NCI-H748 (cell line): ENCODE measurements around the gene PGAM2.
A peak's percentile ranks its signal among the peaks of the same experiment; 100 is the strongest.

Source experiments
- DNase-seq: peaks from one replicate; lab custom pipeline; 2025; ENCODE audit not compliant: unreplicated experiment; lab: John Stamatoyannopoulos, UW

PGAM2 gene

GRCh38 chr7:44086627-44087026, 21.3 kb upstream of the PGAM2 start:
- DNase-seq = no peak

- no peak for DNase-seq
Measured at GRCh38 chr7:44085546-44085945, 20.2 kb upstream of the PGAM2 start.

GRCh38 chr7:44084701-44085100, 19.3 kb upstream of the PGAM2 start:
- DNase-seq = no peak

GRCh38 chr7:44083796-44084195, 18.4 kb upstream of the PGAM2 start:
- DNase-seq = no peak

GRCh38 chr7:44082541-44083207, 17.3 kb upstream of the PGAM2 start:
- peak; percentile 99 for DNase-seq

- DNase-seq = no peak
Measured at GRCh38 chr7:44081266-44081748, 15.9 kb upstream of the PGAM2 start.

- DNase-seq = no peak
Measured at GRCh38 chr7:44080686-44081265, 15.4 kb upstream of the PGAM2 start.

- DNase-seq = no peak
Measured at GRCh38 chr7:44080118-44080517, 14.8 kb upstream of the PGAM2 start.

GRCh38 chr7:44079331-44080021, 14.1 kb upstream of the PGAM2 start:
- no peak for DNase-seq

- DNase-seq = no peak
Measured at GRCh38 chr7:44078521-44078920, 13.2 kb upstream of the PGAM2 start.

- no peak for DNase-seq
Measured at GRCh38 chr7:44077681-44078091, 12.3 kb upstream of the PGAM2 start.

GRCh38 chr7:44077061-44077460, 11.7 kb upstream of the PGAM2 start:
- DNase-seq = no peak

- no peak for DNase-seq
Measured at GRCh38 chr7:44076101-44076895, 10.9 kb upstream of the PGAM2 start.

GRCh38 chr7:44075296-44076075, 10.1 kb upstream of the PGAM2 start:
- DNase-seq = no peak

GRCh38 chr7:44074349-44074695, 9.0 kb upstream of the PGAM2 start:
- DNase-seq = no peak

- no peak for DNase-seq
Measured at GRCh38 chr7:44073664-44074348, 8.4 kb upstream of the PGAM2 start.

- DNase-seq = peak; percentile 72
Measured at GRCh38 chr7:44072364-44073231, 7.2 kb upstream of the PGAM2 start.

GRCh38 chr7:44071726-44072363, 6.5 kb upstream of the PGAM2 start:
- no peak for DNase-seq

- DNase-seq = peak; percentile 52
Measured at GRCh38 chr7:44068054-44068453, 2.7 kb upstream of the PGAM2 start.
